Measurements from ENCODE around the gene CD37. TPM values are rescaled to one million over a fixed set of nuclear protein-coding genes. Genes with fewer than 3 reads are reported as not detected.
A peak's percentile ranks its signal among the peaks of the same experiment; 100 is the strongest.

The CD37 gene
- total and polyA plus RNA-seq, 9 donors = 1.5 to 21.5 (median 5.4) TPM

DNA sequence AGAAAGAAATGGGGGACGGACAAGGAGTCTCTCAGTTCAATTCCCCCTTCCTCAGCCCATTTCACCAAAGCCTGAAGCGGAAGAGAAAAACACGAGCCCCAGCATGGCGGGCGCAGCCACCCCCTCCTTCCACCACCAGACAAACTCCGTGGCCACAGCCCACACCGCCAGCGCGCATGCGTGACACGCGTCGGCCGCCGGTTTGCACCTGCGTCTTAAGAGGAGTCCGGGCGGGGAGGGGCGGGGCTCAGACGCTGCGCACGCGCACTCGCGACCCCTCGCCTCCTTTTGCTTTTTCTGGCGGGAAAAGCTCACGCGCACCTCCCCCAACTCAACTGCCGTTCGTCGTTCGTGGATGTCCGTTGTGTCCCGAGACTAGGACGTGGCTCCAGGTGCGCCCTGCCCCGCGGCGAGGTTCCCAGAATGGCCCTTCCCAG, 52.7 kb downstream of the CD37 start, which contains the start of gene KASH5:
TSS of gene KASH5 (plus strand) at position 314 of the 437 bp plus-strand sequence. CDS start 2,635 bp downstream, outside the sequence.
- WGBS, 3 donors = 38 to 56% (median 50%) methylated on average over 40 of the region's 40 CpGs
- intact Hi-C loops (cut with DNase I) = no loop called here
- Histone ChIP-seq H3K27ac (no peak within 1 kb of the TSS), H3K4me3 (no peak within 1 kb of the TSS), H3K4me1 (ENCODE audit: insufficient read depth) (no peaks in the 10 kb centered on the region), H3K27me3 (no peaks in the 10 kb centered on the region), H3K36me3 (no peaks in the 10 kb centered on the region), H3K9me3 (no peaks in the 10 kb centered on the region)
- TF ChIP-seq EP300 (IDR thresholded peaks at IDR 0.05) (no peak), POLR2A (IDR thresholded peaks at IDR 0.05) (no peak)
- TF ChIP-seq, protein P1, sequence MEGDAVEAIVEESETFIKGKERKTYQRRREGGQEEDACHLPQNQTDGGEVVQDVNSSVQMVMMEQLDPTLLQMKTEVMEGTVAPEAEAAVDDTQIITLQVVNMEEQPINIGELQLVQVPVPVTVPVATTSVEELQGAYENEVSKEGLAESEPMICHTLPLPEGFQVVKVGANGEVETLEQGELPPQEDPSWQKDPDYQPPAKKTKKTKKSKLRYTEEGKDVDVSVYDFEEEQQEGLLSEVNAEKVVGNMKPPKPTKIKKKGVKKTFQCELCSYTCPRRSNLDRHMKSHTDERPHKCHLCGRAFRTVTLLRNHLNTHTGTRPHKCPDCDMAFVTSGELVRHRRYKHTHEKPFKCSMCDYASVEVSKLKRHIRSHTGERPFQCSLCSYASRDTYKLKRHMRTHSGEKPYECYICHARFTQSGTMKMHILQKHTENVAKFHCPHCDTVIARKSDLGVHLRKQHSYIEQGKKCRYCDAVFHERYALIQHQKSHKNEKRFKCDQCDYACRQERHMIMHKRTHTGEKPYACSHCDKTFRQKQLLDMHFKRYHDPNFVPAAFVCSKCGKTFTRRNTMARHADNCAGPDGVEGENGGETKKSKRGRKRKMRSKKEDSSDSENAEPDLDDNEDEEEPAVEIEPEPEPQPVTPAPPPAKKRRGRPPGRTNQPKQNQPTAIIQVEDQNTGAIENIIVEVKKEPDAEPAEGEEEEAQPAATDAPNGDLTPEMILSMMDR (IDR thresholded peaks at IDR 0.05) = no peak
- peak; percentile 42 to 77 (median 57) for DNase-seq

DNA sequence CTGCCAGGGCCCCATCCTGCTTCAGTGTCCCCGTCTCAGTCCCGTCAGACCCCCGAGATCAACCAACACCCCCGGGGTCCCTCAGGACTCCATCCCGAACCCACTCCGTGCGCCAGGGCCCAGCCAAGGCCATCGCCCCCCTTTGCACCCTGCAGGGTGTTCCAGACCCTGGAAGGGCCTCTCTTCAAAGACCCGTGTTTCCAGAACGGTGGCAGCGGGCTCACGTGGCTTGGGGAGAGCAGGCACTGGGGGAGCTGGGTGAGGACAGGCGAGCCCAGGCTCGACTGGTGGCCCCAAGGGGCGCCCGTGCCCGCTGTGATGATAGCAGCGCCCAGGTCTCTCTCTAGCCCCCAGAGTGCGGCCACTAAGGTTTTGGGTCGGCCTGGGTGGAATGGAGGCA, 54.2 kb downstream of the CD37 start:
- Histone ChIP-seq H3K27me3 (no peaks in the 10 kb centered on the region), H3K4me1 (ENCODE audit: insufficient read depth) (no peaks in the 10 kb centered on the region), H3K27ac (no peak overlapping the region), H3K9me3 (no peaks in the 10 kb centered on the region), H3K4me3 (no peak overlapping the region), H3K36me3 (no peaks in the 10 kb centered on the region)
- TF ChIP-seq POLR2A (IDR thresholded peaks at IDR 0.05) = no peak
- no peak for TF ChIP-seq EP300 (IDR thresholded peaks at IDR 0.05)
- TF ChIP-seq, protein P1 (IDR thresholded peaks at IDR 0.05) = no peak
- intact Hi-C loops (cut with DNase I) = no loop called here
- no peak for DNase-seq
- 85 to 90% (median 87%) methylated on average over 17 to 20 of the region's 20 CpGs for WGBS, 3 donors

Small RNA genes within 50 kb of the gene (microRNA-seq; reads per million reads assigned to microRNA genes)
- gene MIR4324 = 0.16 to 0.38 (median 0.18) reads per million in 3 donors

Small RNA genes within 50 kb of the gene (small RNA-seq; reads per million reads assigned to genes)
- not detected for gene MIR4324

Other genes starting within 250 kb of the CD37 start
- 100 to 1,000 TPM; 181 to 284 (median 252) TPM for gene SNRNP70, start 250.0 kb upstream of the CD37 start, total RNA-seq
- gene SNRNP70, start 250.0 kb upstream of the CD37 start, polyA plus RNA-seq = 100 to 1,000 TPM; 133 to 366 TPM
- gene LIN7B, start 221.0 kb upstream of the CD37 start, total RNA-seq = 1 to 10 TPM; 6.6 to 9.8 (median 8.5) TPM
- gene LIN7B, start 221.0 kb upstream of the CD37 start, polyA plus RNA-seq = 1 to 10 TPM in 1 of 2 donors, under 1 TPM in 1; 0.82 to 8.9 TPM
- gene C19orf73, start 216.3 kb upstream of the CD37 start, total RNA-seq = 1 to 10 TPM in 1 of 7 donors, under 1 TPM in 3, not detected in 3; 0.45 to 1.5 (median 0.46) TPM
- gene C19orf73, start 216.3 kb upstream of the CD37 start, polyA plus RNA-seq = under 1 TPM in 1 of 2 donors, not detected in 1; 0.42 TPM
- 1 to 10 TPM in 6 of 7 donors, under 1 TPM in 1; 0.72 to 6.1 (median 3.2) TPM for gene PPFIA3, start 215.9 kb upstream of the CD37 start, total RNA-seq
- 1 to 10 TPM in 1 of 2 donors, under 1 TPM in 1; 0.55 to 5.8 TPM for gene PPFIA3, start 215.9 kb upstream of the CD37 start, polyA plus RNA-seq
- gene HRC, start 180.0 kb upstream of the CD37 start, total RNA-seq = 1 to 10 TPM in 5 of 7 donors, under 1 TPM in 2; 0.36 to 3.0 (median 2.1) TPM
- gene HRC, start 180.0 kb upstream of the CD37 start, polyA plus RNA-seq = 10 to 100 TPM in 1 of 2 donors, 1 to 10 TPM in 1; 4.0 to 10.5 TPM
- gene TRPM4, start 177.6 kb upstream of the CD37 start, total RNA-seq = 10 to 100 TPM in 2 of 7 donors, 1 to 10 TPM in 5; 1.2 to 12.2 (median 8.2) TPM
- 1 to 10 TPM; 1.1 to 5.1 TPM for gene TRPM4, start 177.6 kb upstream of the CD37 start, polyA plus RNA-seq
- 1 to 10 TPM; 1.8 to 9.3 (median 4.6) TPM for gene SLC6A16, start 10.2 kb upstream of the CD37 start, total RNA-seq
- 1 to 10 TPM; 3.3 to 5.3 TPM for gene SLC6A16, start 10.2 kb upstream of the CD37 start, polyA plus RNA-seq
- 10 to 100 TPM; 27.8 to 63.1 (median 47.3) TPM for gene TEAD2, start 27.0 kb downstream of the CD37 start, total RNA-seq
- gene TEAD2, start 27.0 kb downstream of the CD37 start, polyA plus RNA-seq = 10 to 100 TPM; 34.0 to 38.4 TPM
- gene DKKL1, start 28.5 kb downstream of the CD37 start, total RNA-seq = 1 to 10 TPM in 5 of 7 donors, under 1 TPM in 1, not detected in 1; 0.22 to 2.4 (median 1.3) TPM
- under 1 TPM; 0.35 to 0.42 TPM for gene DKKL1, start 28.5 kb downstream of the CD37 start, polyA plus RNA-seq
- under 1 TPM in 1 of 7 donors, not detected in 6; 0.23 TPM for gene KASH5, start 52.8 kb downstream of the CD37 start, total RNA-seq
- gene KASH5, start 52.8 kb downstream of the CD37 start, polyA plus RNA-seq = under 1 TPM in 1 of 2 donors, not detected in 1; 0.15 TPM
- gene PTH2, start 88.0 kb downstream of the CD37 start, total RNA-seq = not detected
- gene PTH2, start 88.0 kb downstream of the CD37 start, polyA plus RNA-seq = not detected
- not detected for gene GFY, start 90.0 kb downstream of the CD37 start, total RNA-seq
- gene GFY, start 90.0 kb downstream of the CD37 start, polyA plus RNA-seq = not detected
- gene SLC17A7, start 106.1 kb downstream of the CD37 start, total RNA-seq = under 1 TPM in 5 of 7 donors, not detected in 2; 0.15 to 0.57 (median 0.17) TPM
- gene SLC17A7, start 106.1 kb downstream of the CD37 start, polyA plus RNA-seq = 1 to 10 TPM in 1 of 2 donors, under 1 TPM in 1; 0.19 to 2.5 TPM
- gene PIH1D1, start 116.4 kb downstream of the CD37 start, total RNA-seq = 10 to 100 TPM; 42.6 to 69.4 (median 58.5) TPM
- gene PIH1D1, start 116.4 kb downstream of the CD37 start, polyA plus RNA-seq = 10 to 100 TPM; 28.6 to 63.5 TPM
- 10 to 100 TPM; 15.8 to 24.2 (median 20.2) TPM for gene ALDH16A1, start 117.8 kb downstream of the CD37 start, total RNA-seq
- gene ALDH16A1, start 117.8 kb downstream of the CD37 start, polyA plus RNA-seq = 10 to 100 TPM in 1 of 2 donors, under 1 TPM in 1; 0.93 to 22.5 TPM
- 10 to 100 TPM in 5 of 7 donors, 1 to 10 TPM in 2; 5.1 to 15.2 (median 12.2) TPM for gene FLT3LG, start 138.8 kb downstream of the CD37 start, total RNA-seq
- 10 to 100 TPM in 1 of 2 donors, 1 to 10 TPM in 1; 3.9 to 15.3 TPM for gene FLT3LG, start 138.8 kb downstream of the CD37 start, polyA plus RNA-seq
- gene RPL13A, start 152.2 kb downstream of the CD37 start, total RNA-seq = 1,000 to 10,000 TPM; 4,998 to 9,736 (median 6,664) TPM
- 1,000 to 10,000 TPM; 3,682 to 6,907 TPM for gene RPL13A, start 152.2 kb downstream of the CD37 start, polyA plus RNA-seq
- over 10,000 TPM in 2 of 7 donors, 1,000 to 10,000 TPM in 5; 2,881 to 13,366 (median 4,211) TPM for gene RPS11, start 161.0 kb downstream of the CD37 start, total RNA-seq
- gene RPS11, start 161.0 kb downstream of the CD37 start, polyA plus RNA-seq = 1,000 to 10,000 TPM; 8,754 to 9,572 TPM
- 100 to 1,000 TPM; 158 to 247 (median 238) TPM for gene FCGRT, start 177.3 kb downstream of the CD37 start, total RNA-seq
- gene FCGRT, start 177.3 kb downstream of the CD37 start, polyA plus RNA-seq = 100 to 1,000 TPM; 180 to 295 TPM
- 10 to 100 TPM; 26.4 to 54.8 (median 37.8) TPM for gene RCN3, start 192.6 kb downstream of the CD37 start, total RNA-seq
- gene RCN3, start 192.6 kb downstream of the CD37 start, polyA plus RNA-seq = 10 to 100 TPM; 13.6 to 37.5 TPM
- gene NOSIP, start 245.2 kb downstream of the CD37 start, total RNA-seq = 10 to 100 TPM; 44.8 to 70.1 (median 58.7) TPM
- gene NOSIP, start 245.2 kb downstream of the CD37 start, polyA plus RNA-seq = 10 to 100 TPM; 31.0 to 65.0 TPM
- 1 to 10 TPM in 3 of 7 donors, under 1 TPM in 1, not detected in 3; 0.77 to 4.0 (median 1.6) TPM for gene PRRG2, start 245.9 kb downstream of the CD37 start, total RNA-seq
- gene PRRG2, start 245.9 kb downstream of the CD37 start, polyA plus RNA-seq = under 1 TPM; 0.65 to 0.75 TPM

All from ovary (tissue), 9 donors.